ENCODE data around the gene ZNF473. TPM values are rescaled to one million over a fixed set of nuclear protein-coding genes. Genes with fewer than 3 reads are reported as not detected.
A peak's percentile ranks its signal among the peaks of the same experiment; 100 is the strongest.

ZNF473 gene
- total RNA-seq, 1 experiment from 2014 or later: 13.4 TPM

DNA sequence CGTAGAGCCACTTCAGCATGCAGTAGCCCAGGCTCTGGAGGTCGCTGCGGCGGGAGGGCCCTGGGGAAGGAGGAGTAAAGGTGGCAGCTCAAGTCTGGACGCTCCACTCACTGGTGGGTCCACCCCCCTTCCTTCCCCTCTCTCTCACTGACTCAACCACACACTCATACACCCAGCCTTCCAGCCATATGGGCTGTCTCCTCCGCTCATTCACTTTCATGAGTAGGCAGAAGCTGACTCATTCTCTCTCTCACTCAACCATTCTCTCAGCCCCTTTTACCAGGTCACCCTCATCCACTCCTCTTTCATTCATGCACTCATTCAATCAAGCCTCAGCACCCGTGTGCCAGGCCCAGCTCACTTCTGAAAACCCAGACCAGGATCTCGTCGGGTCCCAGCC, 37.4 kb upstream of the ZNF473 start:
- TF ChIP-seq CTCF (IDR thresholded peaks at IDR 0.05; ENCODE audit: unreplicated experiment): no peak
- intact Hi-C loops (cut with micrococcal nuclease): no loop called here
- DNase-seq (ENCODE audit: unreplicated experiment): peak; percentile 9
- Mint-ChIP-seq H3K36me3 (ENCODE audit: insufficient read depth, unreplicated experiment) (peaks cover 24% of the 10 kb centered on the region), H3K27me3 (ENCODE audit: insufficient read depth, unreplicated experiment) (no peaks in the 10 kb centered on the region), H3K4me3 (ENCODE audit: unreplicated experiment) (no peak overlapping the region), H3K9me3 (ENCODE audit: unreplicated experiment) (no peaks in the 10 kb centered on the region), H3K27ac (ENCODE audit: low read depth, unreplicated experiment) (no peak overlapping the region), H3K4me1 (ENCODE audit: insufficient read depth, unreplicated experiment) (no peaks in the 10 kb centered on the region)
- POLR2A ChIA-PET: interaction anchor here (0.6 to 2.1 kb wide), 2 partner anchors 16 to 477 kb away, joined by 3 to 5 read pairs; no protein-coding TSS in a partner anchor
- BruUV-seq (replicated peaks): no TSS peak
- CTCF ChIA-PET: interaction anchor here (0.7 to 1.0 kb wide), 2 partner anchors 34 to 316 kb away, joined by 3 read pairs; no protein-coding TSS in a partner anchor

GRCh38 chr19:49997709-49998108, 28.1 kb upstream of the ZNF473 start:
- H3K4me1 Mint-ChIP-seq (ENCODE audit: insufficient read depth, unreplicated experiment): no peaks in the 10 kb centered on the region
- TF ChIP-seq CTCF (IDR thresholded peaks at IDR 0.05; ENCODE audit: unreplicated experiment): no peak
- no peak overlapping the region for H3K27ac Mint-ChIP-seq (ENCODE audit: low read depth, unreplicated experiment)
- peak; percentile 45 for DNase-seq (ENCODE audit: unreplicated experiment)
- CTCF ChIA-PET: interaction anchor here (0.5 kb wide), 1 partner anchor 248 kb away, joined by 3 read pairs; no protein-coding TSS in a partner anchor
- no peaks in the 10 kb centered on the region for H3K9me3 Mint-ChIP-seq (ENCODE audit: unreplicated experiment)
- BruUV-seq (replicated peaks): no TSS peak
- H3K36me3 Mint-ChIP-seq (ENCODE audit: insufficient read depth, unreplicated experiment): peaks cover 77% of the 10 kb centered on the region
- no peak overlapping the region for H3K4me3 Mint-ChIP-seq (ENCODE audit: unreplicated experiment)
- no peaks in the 10 kb centered on the region for H3K27me3 Mint-ChIP-seq (ENCODE audit: insufficient read depth, unreplicated experiment)
- intact Hi-C loops (cut with micrococcal nuclease): no loop called here
- POLR2A ChIA-PET: no interaction called here

DNA sequence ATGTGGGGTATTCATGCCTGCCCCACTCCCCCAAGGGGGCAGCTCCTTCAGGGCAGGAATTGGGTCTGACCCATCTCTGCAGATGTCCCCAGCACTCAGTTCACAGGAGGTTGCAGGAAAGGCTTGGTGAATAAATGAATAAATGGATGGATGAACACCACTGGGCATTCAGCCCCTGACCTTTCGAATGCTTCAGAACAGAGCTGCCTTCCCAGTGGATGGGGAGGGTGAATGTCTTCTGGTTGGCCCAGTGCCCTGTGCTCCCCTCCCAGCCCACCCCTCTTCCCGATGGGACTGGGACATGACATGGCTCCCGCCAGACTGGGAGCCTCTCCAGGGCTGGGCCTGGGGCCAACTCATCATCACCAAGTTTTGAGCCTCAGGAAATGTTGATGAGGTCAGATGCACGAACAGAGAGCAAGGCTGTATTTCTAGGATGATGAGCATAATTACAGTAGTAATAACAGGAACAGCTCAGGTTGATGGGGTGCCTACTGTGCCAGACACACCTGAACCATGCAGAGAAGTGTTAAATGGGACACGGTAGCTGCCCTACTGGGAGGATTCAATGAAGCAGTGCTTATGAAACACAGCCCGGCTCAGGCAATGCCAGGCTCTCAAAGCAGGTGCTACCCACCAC, 26.3 kb upstream of the ZNF473 start:
- no peak for TF ChIP-seq CTCF (IDR thresholded peaks at IDR 0.05; ENCODE audit: unreplicated experiment)
- ChIA-PET CTCF (interaction anchor here (1.2 kb wide), 1 partner anchor 137 kb away, joined by 4 read pairs; no protein-coding TSS in a partner anchor), POLR2A (interaction anchor here (0.6 kb wide), 1 partner anchor 23 kb away, joined by 3 read pairs; no protein-coding TSS in a partner anchor)
- BruUV-seq (replicated peaks): no TSS peak
- H3K27me3 Mint-ChIP-seq (ENCODE audit: insufficient read depth, unreplicated experiment): no peaks in the 10 kb centered on the region
- intact Hi-C loops (cut with micrococcal nuclease): no loop called here
- peaks cover 6% of the 10 kb centered on the region for H3K4me1 Mint-ChIP-seq (ENCODE audit: insufficient read depth, unreplicated experiment)
- H3K27ac Mint-ChIP-seq (ENCODE audit: low read depth, unreplicated experiment): no peak overlapping the region
- no peak overlapping the region for H3K4me3 Mint-ChIP-seq (ENCODE audit: unreplicated experiment)
- DNase-seq (ENCODE audit: unreplicated experiment): no peak
- H3K36me3 Mint-ChIP-seq (ENCODE audit: insufficient read depth, unreplicated experiment): peaks cover 79% of the 10 kb centered on the region
- H3K9me3 Mint-ChIP-seq (ENCODE audit: unreplicated experiment): no peaks in the 10 kb centered on the region

DNA sequence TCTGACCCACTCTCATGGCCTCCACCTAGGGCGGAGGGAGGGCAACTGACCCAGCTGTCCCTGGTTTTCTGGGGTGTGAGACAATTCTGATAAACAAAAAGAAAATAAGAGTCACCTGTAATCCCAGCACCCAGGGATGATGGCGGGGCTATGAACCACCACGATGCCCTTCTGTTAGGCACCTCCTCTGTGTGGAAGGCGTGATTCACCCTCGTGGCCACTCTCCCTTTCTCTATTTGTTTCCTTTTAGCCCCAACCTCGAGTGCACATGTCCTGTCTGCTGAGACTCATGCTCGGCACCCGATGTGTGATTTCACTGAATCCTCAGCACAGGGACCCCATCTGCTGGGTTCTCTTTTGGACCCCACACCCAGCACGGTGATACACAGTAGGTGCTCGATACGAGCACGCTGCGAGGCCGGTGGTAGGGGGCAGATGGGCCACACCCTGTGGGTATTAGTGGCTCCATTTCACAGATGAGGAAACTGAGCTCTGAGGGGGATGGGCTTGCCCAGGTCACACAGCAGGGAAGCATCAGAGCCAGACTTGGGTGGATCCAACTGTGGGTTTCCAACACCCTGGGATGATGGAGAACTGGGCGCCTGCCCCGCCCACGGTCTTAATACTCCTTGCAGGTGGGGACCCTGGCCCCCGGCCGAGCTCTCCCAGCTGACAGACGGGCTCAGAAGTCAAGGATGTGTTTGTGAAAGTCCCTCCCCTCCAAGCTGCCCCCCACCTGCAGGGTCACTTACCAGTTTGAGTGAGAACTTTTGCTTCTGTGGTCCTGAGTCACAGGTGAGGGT, 25.6 kb upstream of the ZNF473 start:
- TF ChIP-seq CTCF (IDR thresholded peaks at IDR 0.05; ENCODE audit: unreplicated experiment): no peak
- ChIA-PET CTCF (interaction anchor here (0.9 to 1.2 kb wide), 2 partner anchors 136 kb away, joined by 3 to 4 read pairs; no protein-coding TSS in a partner anchor), POLR2A (interaction anchor here (0.6 kb wide), 1 partner anchor 22 kb away, joined by 3 read pairs; no protein-coding TSS in a partner anchor)
- Mint-ChIP-seq H3K36me3 (ENCODE audit: insufficient read depth, unreplicated experiment) (peaks cover 83% of the 10 kb centered on the region), H3K4me3 (ENCODE audit: unreplicated experiment) (no peak overlapping the region), H3K4me1 (ENCODE audit: insufficient read depth, unreplicated experiment) (peaks cover 11% of the 10 kb centered on the region), H3K9me3 (ENCODE audit: unreplicated experiment) (no peaks in the 10 kb centered on the region), H3K27me3 (ENCODE audit: insufficient read depth, unreplicated experiment) (no peaks in the 10 kb centered on the region), H3K27ac (ENCODE audit: low read depth, unreplicated experiment) (no peak overlapping the region)
- BruUV-seq (replicated peaks): no TSS peak
- no peak for DNase-seq (ENCODE audit: unreplicated experiment)
- intact Hi-C loops (cut with micrococcal nuclease): no loop called here

Measured in MCF 10A (cell line).